Measurements from ENCODE around the gene DMAC2.
A peak's percentile ranks its signal among the peaks of the same experiment; 100 is the strongest.
"Not testable (repeated sequence)": the region's sequence is repeated elsewhere in the genome, so short reads cannot be mapped to it uniquely, and the experiment has no call there.

The DMAC2 gene

DNA sequence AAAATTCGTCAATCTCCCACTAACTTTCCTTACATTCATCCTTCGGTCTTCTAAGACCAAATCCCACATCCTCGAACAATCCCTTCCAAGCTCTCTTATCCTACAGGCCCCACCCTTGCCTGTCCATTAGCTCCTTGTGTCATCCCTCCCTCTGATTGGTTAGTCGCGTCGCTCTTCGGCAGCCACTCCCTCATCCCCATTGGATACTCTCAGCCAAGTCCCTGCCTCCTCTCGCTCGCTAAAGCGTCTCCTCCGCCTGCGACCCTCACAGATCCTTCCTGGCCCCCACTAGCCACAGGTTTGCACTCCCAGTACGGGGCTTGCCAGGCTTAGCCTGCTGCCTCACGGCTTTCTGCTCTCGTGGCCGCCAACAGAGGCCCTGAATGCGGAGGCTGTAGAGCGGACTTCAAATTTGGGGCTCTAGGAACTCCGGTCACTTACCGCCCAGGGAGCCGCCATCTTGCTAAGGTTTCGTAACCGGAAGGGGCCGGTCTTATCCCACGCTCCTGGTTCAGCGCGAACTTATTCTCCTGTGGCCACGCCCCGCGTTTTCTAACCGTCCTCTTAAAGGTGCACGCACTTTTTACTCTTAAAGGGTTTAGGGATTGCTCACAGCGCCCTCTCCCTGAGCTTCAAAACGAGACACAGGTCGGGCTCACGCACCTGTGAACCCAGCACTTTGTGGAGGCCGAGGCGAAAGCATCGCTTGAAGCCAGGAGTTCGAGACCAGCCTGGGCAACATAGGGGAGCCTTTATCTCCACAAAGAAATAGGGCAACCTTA lies at the start of gene DMAC2:
DMAC2 (minus strand) TSS at position 472 of the 782 bp plus-strand sequence; CDS start at position 459, 13 bp downstream.
- peaks cover 0 to 16% of the 10 kb centered on the region in 2 donors for H3K36me3 ChIP-seq (ENCODE audit: control insufficient read depth in 1 of 2, insufficient read depth in 2 of 2, low read length in 2 of 2)

DNA sequence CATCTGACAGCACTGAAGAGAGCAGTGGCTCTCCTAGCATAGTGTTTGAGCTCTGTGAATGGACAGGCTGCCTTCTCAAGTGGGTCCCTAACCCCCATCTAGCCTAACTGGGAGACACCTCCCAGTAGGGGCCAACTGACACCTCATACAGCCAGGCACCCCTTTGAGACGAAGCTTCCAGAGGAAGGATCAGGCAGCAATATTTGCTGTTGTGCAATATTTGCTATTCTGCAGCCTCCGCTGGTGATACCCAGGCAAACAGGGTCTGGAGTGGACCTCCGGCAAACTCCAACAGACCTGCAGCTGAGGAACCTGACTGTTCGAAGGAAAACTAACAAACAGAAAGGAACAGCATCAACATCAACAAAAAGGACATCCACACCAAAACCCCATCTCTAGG lies 47.2 kb upstream of the DMAC2 start:
- H3K36me3 ChIP-seq (ENCODE audit: control insufficient read depth in 1 of 2, insufficient read depth in 2 of 2, low read length in 2 of 2); H3K27ac ChIP-seq (ENCODE audit: low read length); H3K27me3 ChIP-seq (ENCODE audit: low read depth, low read length); H3K4me1 ChIP-seq (ENCODE audit: control insufficient read depth in 1 of 2, insufficient read depth in 2 of 2, low read length in 2 of 2); H3K4me3 ChIP-seq (ENCODE audit: low read depth in 1 of 2, low read length in 2 of 2): not testable (repeated sequence)
- H3K9me3 ChIP-seq (ENCODE audit: control insufficient read depth in 1 of 2, low read length in 2 of 2), result peaks cover 0 to 12% of the 10 kb centered on the region in 2 donors

More for the DNA sequence above, at the start of gene DMAC2:
- peak within 1 kb of the TSS; percentile 94 for H3K27ac ChIP-seq (ENCODE audit: low read length)
- H3K27me3 ChIP-seq (ENCODE audit: low read depth, low read length), result no peaks in the 10 kb centered on the region
- no peaks in the 10 kb centered on the region for H3K9me3 ChIP-seq (ENCODE audit: control insufficient read depth in 1 of 2, low read length in 2 of 2)
- peaks cover 4 to 11% of the 10 kb centered on the region in 2 donors for H3K4me1 ChIP-seq (ENCODE audit: control insufficient read depth in 1 of 2, insufficient read depth in 2 of 2, low read length in 2 of 2)
- peak within 1 kb of the TSS; percentile 63 to 90 for H3K4me3 ChIP-seq (ENCODE audit: low read depth in 1 of 2, low read length in 2 of 2)

- Histone ChIP-seq H3K36me3 (ENCODE audit: control insufficient read depth in 1 of 2, insufficient read depth in 2 of 2, low read length in 2 of 2) (no peaks in the 10 kb centered on the region), H3K4me3 (ENCODE audit: low read depth in 1 of 2, low read length in 2 of 2) (no peak overlapping the region), H3K27me3 (ENCODE audit: low read depth, low read length) (peaks cover 5% of the 10 kb centered on the region), H3K4me1 (ENCODE audit: control insufficient read depth in 1 of 2, insufficient read depth in 2 of 2, low read length in 2 of 2) (no peaks in the 10 kb centered on the region), H3K9me3 (ENCODE audit: control insufficient read depth in 1 of 2, low read length in 2 of 2) (peaks cover 0 to 12% of the 10 kb centered on the region in 2 donors), H3K27ac (ENCODE audit: low read length) (no peak overlapping the region)
These were observed 45.1 kb upstream of the DMAC2 start for GRCh38 chr19:41484822-41485221.

DNA sequence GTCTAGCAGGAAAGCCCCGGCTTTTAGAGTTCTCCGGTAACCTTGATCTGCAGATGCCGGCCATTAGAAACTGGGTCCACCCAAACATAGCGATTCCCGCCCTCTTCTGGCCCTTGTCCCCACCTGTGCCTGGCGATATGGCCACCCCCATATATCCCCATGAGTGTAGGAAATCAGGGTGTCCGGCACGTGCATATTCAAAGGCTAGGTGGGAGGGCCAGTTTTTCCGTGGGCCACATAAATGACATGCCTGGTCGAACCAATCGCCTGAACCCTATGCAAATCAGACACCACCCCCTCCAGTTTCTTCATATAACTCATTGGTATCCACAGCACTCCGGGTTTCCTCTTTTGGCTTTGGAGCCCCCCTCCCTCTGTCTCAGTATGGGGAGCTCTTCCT lies 40.6 kb upstream of the DMAC2 start:
- H3K9me3 ChIP-seq (ENCODE audit: control insufficient read depth in 1 of 2, low read length in 2 of 2), result no peaks in the 10 kb centered on the region
- no peak overlapping the region for H3K4me3 ChIP-seq (ENCODE audit: low read depth in 1 of 2, low read length in 2 of 2)
- H3K27me3 ChIP-seq (ENCODE audit: low read depth, low read length), result peaks cover 5% of the 10 kb centered on the region
- no peaks in the 10 kb centered on the region for H3K4me1 ChIP-seq (ENCODE audit: control insufficient read depth in 1 of 2, insufficient read depth in 2 of 2, low read length in 2 of 2)
- no peaks in the 10 kb centered on the region for H3K36me3 ChIP-seq (ENCODE audit: control insufficient read depth in 1 of 2, insufficient read depth in 2 of 2, low read length in 2 of 2)
- H3K27ac ChIP-seq (ENCODE audit: low read length), result no peak overlapping the region

- no peak overlapping the region for H3K27ac ChIP-seq (ENCODE audit: low read length)
These were observed 40.1 kb upstream of the DMAC2 start for GRCh38 chr19:41479757-41480191.

GRCh38 chr19:41478875-41479756 lies 39.4 kb upstream of the DMAC2 start:
- Histone ChIP-seq H3K27me3 (ENCODE audit: low read depth, low read length) (peaks cover 10% of the 10 kb centered on the region), H3K36me3 (ENCODE audit: control insufficient read depth in 1 of 2, insufficient read depth in 2 of 2, low read length in 2 of 2) (no peaks in the 10 kb centered on the region), H3K9me3 (ENCODE audit: control insufficient read depth in 1 of 2, low read length in 2 of 2) (no peaks in the 10 kb centered on the region), H3K4me1 (ENCODE audit: control insufficient read depth in 1 of 2, insufficient read depth in 2 of 2, low read length in 2 of 2) (no peaks in the 10 kb centered on the region), H3K4me3 (ENCODE audit: low read depth in 1 of 2, low read length in 2 of 2) (no peak overlapping the region), H3K27ac (ENCODE audit: low read length) (peak overlapping the region; percentile 48)

More at GRCh38 chr19:41479757-41480191, 40.1 kb upstream of the DMAC2 start:
- H3K27me3 ChIP-seq (ENCODE audit: low read depth, low read length), result peaks cover 5% of the 10 kb centered on the region
- no peaks in the 10 kb centered on the region for H3K9me3 ChIP-seq (ENCODE audit: control insufficient read depth in 1 of 2, low read length in 2 of 2)
- H3K4me1 ChIP-seq (ENCODE audit: control insufficient read depth in 1 of 2, insufficient read depth in 2 of 2, low read length in 2 of 2), result no peaks in the 10 kb centered on the region
- H3K4me3 ChIP-seq (ENCODE audit: low read depth in 1 of 2, low read length in 2 of 2), result no peak overlapping the region
- no peaks in the 10 kb centered on the region for H3K36me3 ChIP-seq (ENCODE audit: control insufficient read depth in 1 of 2, insufficient read depth in 2 of 2, low read length in 2 of 2)

GRCh38 chr19:41478171-41478570 lies 38.5 kb upstream of the DMAC2 start:
- Histone ChIP-seq H3K4me1 (ENCODE audit: control insufficient read depth in 1 of 2, insufficient read depth in 2 of 2, low read length in 2 of 2) (no peaks in the 10 kb centered on the region), H3K4me3 (ENCODE audit: low read depth in 1 of 2, low read length in 2 of 2) (no peak overlapping the region), H3K27me3 (ENCODE audit: low read depth, low read length) (peaks cover 10% of the 10 kb centered on the region), H3K9me3 (ENCODE audit: control insufficient read depth in 1 of 2, low read length in 2 of 2) (peaks cover 0 to 3% of the 10 kb centered on the region in 2 donors), H3K36me3 (ENCODE audit: control insufficient read depth in 1 of 2, insufficient read depth in 2 of 2, low read length in 2 of 2) (no peaks in the 10 kb centered on the region), H3K27ac (ENCODE audit: low read length) (no peak overlapping the region)

DNA sequence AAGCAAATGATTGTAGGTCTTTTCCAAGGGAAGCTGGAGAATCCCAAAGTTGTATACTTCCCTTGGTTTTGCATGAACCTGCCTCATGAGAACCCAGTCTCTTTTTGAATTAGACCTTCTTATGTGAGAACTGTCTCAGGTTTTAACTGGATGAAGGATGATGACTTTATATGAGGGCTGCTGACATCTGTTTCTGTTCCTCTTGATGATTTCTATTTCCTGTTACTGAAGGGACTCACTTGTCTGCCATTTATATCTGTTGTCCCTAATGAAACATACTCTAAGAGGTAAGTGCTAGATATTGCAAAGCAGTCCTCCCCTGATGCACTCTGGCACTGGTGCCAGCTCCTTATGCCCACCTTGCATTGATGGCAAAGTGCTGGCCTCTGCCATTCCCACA lies 36.9 kb upstream of the DMAC2 start:
- Histone ChIP-seq H3K27me3 (ENCODE audit: low read depth, low read length) (peaks cover 5% of the 10 kb centered on the region), H3K36me3 (ENCODE audit: control insufficient read depth in 1 of 2, insufficient read depth in 2 of 2, low read length in 2 of 2) (no peaks in the 10 kb centered on the region), H3K4me3 (ENCODE audit: low read depth in 1 of 2, low read length in 2 of 2) (no peak overlapping the region), H3K4me1 (ENCODE audit: control insufficient read depth in 1 of 2, insufficient read depth in 2 of 2, low read length in 2 of 2) (no peaks in the 10 kb centered on the region), H3K9me3 (ENCODE audit: control insufficient read depth in 1 of 2, low read length in 2 of 2) (peaks cover 0 to 3% of the 10 kb centered on the region in 2 donors), H3K27ac (ENCODE audit: low read length) (no peak overlapping the region)

DNA sequence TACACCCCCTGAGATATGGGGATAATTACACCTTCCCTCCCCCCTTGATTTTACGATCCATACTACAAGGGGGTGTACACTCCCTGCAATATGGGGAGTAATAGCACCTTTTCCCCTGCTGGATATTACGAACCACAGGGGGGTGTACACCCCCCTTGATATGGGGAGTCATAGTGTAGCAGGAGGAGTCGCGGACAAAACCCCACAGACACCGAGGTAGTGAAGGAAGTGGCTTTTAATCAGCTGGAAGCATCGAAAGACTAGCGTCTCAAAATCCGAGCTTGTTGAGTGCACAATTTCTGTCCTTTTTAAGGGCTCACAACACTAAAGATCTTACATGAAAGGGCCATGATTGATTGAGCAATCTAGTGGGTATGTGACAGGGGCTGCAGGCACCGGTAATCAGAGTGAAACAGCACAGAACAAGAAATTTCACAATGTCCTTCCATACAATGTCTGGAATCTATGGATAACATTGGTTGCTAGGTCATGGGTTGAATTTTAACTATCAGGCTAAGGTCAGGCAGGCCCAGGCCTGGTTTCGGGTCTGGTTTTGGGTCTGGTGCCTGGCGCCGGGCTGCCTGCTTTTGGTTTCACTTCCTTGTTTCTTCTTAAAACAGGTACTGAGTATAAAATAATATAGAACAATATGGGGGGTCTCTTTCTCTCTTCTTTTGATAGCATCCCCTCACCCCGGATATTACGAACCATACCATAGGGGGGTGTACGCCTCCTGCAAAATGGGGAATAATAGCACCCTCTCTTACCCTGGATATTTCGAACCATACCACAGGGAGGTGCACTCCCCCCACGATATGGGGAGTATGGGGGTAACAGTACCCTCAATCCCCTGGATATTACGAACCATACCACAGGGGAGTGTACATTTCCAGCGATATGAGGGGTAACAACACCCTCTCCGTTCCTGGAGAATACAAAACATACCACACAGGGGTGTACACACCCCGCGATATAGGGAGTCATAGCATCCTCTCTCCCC lies 23.8 kb upstream of the DMAC2 start:
- not testable (repeated sequence) for H3K9me3 ChIP-seq (ENCODE audit: control insufficient read depth in 1 of 2, low read length in 2 of 2); H3K36me3 ChIP-seq (ENCODE audit: control insufficient read depth in 1 of 2, insufficient read depth in 2 of 2, low read length in 2 of 2); H3K4me3 ChIP-seq (ENCODE audit: low read depth in 1 of 2, low read length in 2 of 2); H3K4me1 ChIP-seq (ENCODE audit: control insufficient read depth in 1 of 2, insufficient read depth in 2 of 2, low read length in 2 of 2); H3K27ac ChIP-seq (ENCODE audit: low read length)
- peaks cover 11% of the 10 kb centered on the region for H3K27me3 ChIP-seq (ENCODE audit: low read depth, low read length)

DNA sequence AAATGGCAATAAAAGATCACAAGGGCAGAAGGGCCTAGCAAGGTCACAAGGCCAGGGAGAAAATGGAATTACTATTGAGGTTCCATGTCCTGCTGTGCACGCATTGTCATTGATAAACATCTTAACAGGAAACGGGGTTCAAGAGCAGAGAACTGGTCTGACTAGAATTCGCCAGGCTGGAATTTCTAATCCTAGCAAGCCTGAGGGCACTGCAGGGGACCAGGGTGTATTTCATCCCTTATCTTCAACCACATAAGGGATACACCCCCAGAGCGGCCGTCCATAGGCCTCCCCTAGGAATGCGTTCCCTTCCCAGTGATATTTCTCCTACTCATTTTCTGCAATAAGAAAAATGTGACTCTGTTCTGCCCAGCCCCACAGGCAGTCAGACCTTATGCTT lies 22.8 kb upstream of the DMAC2 start:
- Histone ChIP-seq H3K4me1 (ENCODE audit: control insufficient read depth in 1 of 2, insufficient read depth in 2 of 2, low read length in 2 of 2) (no peaks in the 10 kb centered on the region), H3K4me3 (ENCODE audit: low read depth in 1 of 2, low read length in 2 of 2) (no peak overlapping the region), H3K36me3 (ENCODE audit: control insufficient read depth in 1 of 2, insufficient read depth in 2 of 2, low read length in 2 of 2) (no peaks in the 10 kb centered on the region), H3K27me3 (ENCODE audit: low read depth, low read length) (peaks cover 11% of the 10 kb centered on the region), H3K9me3 (ENCODE audit: control insufficient read depth in 1 of 2, low read length in 2 of 2) (no peaks in the 10 kb centered on the region), H3K27ac (ENCODE audit: low read length) (no peak overlapping the region)
